ENCODE results near the gene CDHR2.

The CDHR2 gene

GRCh38 chr5:176533894-176534611 is 15.1 kb upstream of the CDHR2 start:
- Mint-ChIP-seq H3K27ac (peak overlapping the region; percentile 96), H3K36me3 (ENCODE audit: low read depth) (peaks cover 80% of the 10 kb centered on the region), H3K4me1 (ENCODE audit: low read depth) (peaks cover 54% of the 10 kb centered on the region), H3K27me3 (no peaks in the 10 kb centered on the region), H3K9me3 (no peaks in the 10 kb centered on the region), H3K4me3 (peak overlapping the region; percentile 94)
- intact Hi-C loops (cut with micrococcal nuclease), result loop anchor here (10.0 kb wide), 2 partner anchors 119 to 149 kb away; partner anchors contain the start of genes CLTB, HIGD2A and NOP16

GRCh38 chr5:176534640-176535039 is 14.5 kb upstream of the CDHR2 start:
- Mint-ChIP-seq H3K36me3 (ENCODE audit: low read depth) (peaks cover 74% of the 10 kb centered on the region), H3K27ac (peak overlapping the region; percentile 96), H3K4me1 (ENCODE audit: low read depth) (peaks cover 59% of the 10 kb centered on the region), H3K27me3 (no peaks in the 10 kb centered on the region), H3K9me3 (no peaks in the 10 kb centered on the region), H3K4me3 (peak overlapping the region; percentile 94)
- intact Hi-C loops (cut with micrococcal nuclease), result loop anchor here (1.0 to 10.0 kb wide), 4 partner anchors 40 to 150 kb away; partner anchors contain the start of genes CLTB, FAF2, HIGD2A and NOP16

GRCh38 chr5:176535101-176535663 is 14.0 kb upstream of the CDHR2 start:
- intact Hi-C loops (cut with micrococcal nuclease), result loop anchor here (1.0 to 10.0 kb wide), 4 partner anchors 39 to 150 kb away; partner anchors contain the start of genes CLTB, FAF2, HIGD2A and NOP16
- Mint-ChIP-seq H3K4me1 (ENCODE audit: low read depth) (peaks cover 61% of the 10 kb centered on the region), H3K27ac (peak overlapping the region; percentile 96), H3K27me3 (no peaks in the 10 kb centered on the region), H3K36me3 (ENCODE audit: low read depth) (peaks cover 69% of the 10 kb centered on the region), H3K4me3 (peak overlapping the region; percentile 94), H3K9me3 (no peaks in the 10 kb centered on the region)

GRCh38 chr5:176535664-176536131 is 13.4 kb upstream of the CDHR2 start:
- Mint-ChIP-seq H3K9me3 (no peaks in the 10 kb centered on the region), H3K4me3 (peak overlapping the region; percentile 94), H3K36me3 (ENCODE audit: low read depth) (peaks cover 64% of the 10 kb centered on the region)

GRCh38 chr5:176536132-176536901 is 12.8 kb upstream of the CDHR2 start:
- H3K4me1 Mint-ChIP-seq (ENCODE audit: low read depth), result peaks cover 68% of the 10 kb centered on the region
- H3K27ac Mint-ChIP-seq, result peak overlapping the region; percentile 96
- H3K36me3 Mint-ChIP-seq (ENCODE audit: low read depth), result peaks cover 57% of the 10 kb centered on the region
- intact Hi-C loops (cut with micrococcal nuclease), result loop anchor here (5.0 to 10.0 kb wide), 3 partner anchors 89 to 152 kb away; partner anchors contain the start of genes CLTB, FAF2, HIGD2A and NOP16
- H3K4me3 Mint-ChIP-seq, result peak overlapping the region; percentile 94
- no peaks in the 10 kb centered on the region for H3K9me3 Mint-ChIP-seq
- no peaks in the 10 kb centered on the region for H3K27me3 Mint-ChIP-seq

More at GRCh38 chr5:176535664-176536131, 13.4 kb upstream of the CDHR2 start:
- peak overlapping the region; percentile 96 for H3K27ac Mint-ChIP-seq
- peaks cover 66% of the 10 kb centered on the region for H3K4me1 Mint-ChIP-seq (ENCODE audit: low read depth)
- H3K27me3 Mint-ChIP-seq, result no peaks in the 10 kb centered on the region
- intact Hi-C loops (cut with micrococcal nuclease), result loop anchor here (1.0 to 10.0 kb wide), 4 partner anchors 39 to 151 kb away; partner anchors contain the start of genes CLTB, FAF2, HIGD2A and NOP16

- H3K36me3 Mint-ChIP-seq (ENCODE audit: low read depth), result peaks cover 50% of the 10 kb centered on the region
- peaks cover 68% of the 10 kb centered on the region for H3K4me1 Mint-ChIP-seq (ENCODE audit: low read depth)
- intact Hi-C loops (cut with micrococcal nuclease), result loop anchor here (5.0 to 10.0 kb wide), 3 partner anchors 90 to 152 kb away; partner anchors contain the start of genes CLTB, FAF2, HIGD2A and NOP16
- H3K27me3 Mint-ChIP-seq, result no peaks in the 10 kb centered on the region
- H3K9me3 Mint-ChIP-seq, result no peaks in the 10 kb centered on the region
- peak within 1 kb of the TSS; percentile 94 for H3K4me3 Mint-ChIP-seq
- peak within 1 kb of the TSS; percentile 96 for H3K27ac Mint-ChIP-seq
Measured at GRCh38 chr5:176536902-176537553, 12.1 kb upstream of the CDHR2 start, which contains the start of gene RNF44. Gene RNF44, minus strand, starts transcription at chr5:176537402. Its CDS starts 4,930 bp downstream, at chr5:176532472.

- Mint-ChIP-seq H3K36me3 (ENCODE audit: low read depth) (peaks cover 51% of the 10 kb centered on the region), H3K4me3 (peak overlapping the region; percentile 94), H3K27ac (peak overlapping the region; percentile 96), H3K9me3 (no peaks in the 10 kb centered on the region), H3K27me3 (no peaks in the 10 kb centered on the region), H3K4me1 (ENCODE audit: low read depth) (peaks cover 73% of the 10 kb centered on the region)
- intact Hi-C loops (cut with micrococcal nuclease), result loop anchor here (5.0 to 10.0 kb wide), 3 partner anchors 90 to 153 kb away; partner anchors contain the start of genes CLTB, FAF2, HIGD2A and NOP16
Measured at GRCh38 chr5:176537554-176538229, 11.4 kb upstream of the CDHR2 start.

- Mint-ChIP-seq H3K27me3 (no peaks in the 10 kb centered on the region), H3K4me1 (ENCODE audit: low read depth) (peaks cover 66% of the 10 kb centered on the region), H3K9me3 (no peaks in the 10 kb centered on the region), H3K36me3 (ENCODE audit: low read depth) (peaks cover 45% of the 10 kb centered on the region), H3K4me3 (peak overlapping the region; percentile 94), H3K27ac (peak overlapping the region; percentile 96)
- intact Hi-C loops (cut with micrococcal nuclease), result loop anchor here (5.0 to 10.0 kb wide), 3 partner anchors 91 to 154 kb away; partner anchors contain the start of genes CLTB, FAF2, HIGD2A and NOP16
Measured at GRCh38 chr5:176538230-176538988, 10.7 kb upstream of the CDHR2 start.

- peak overlapping the region; percentile 91 for H3K27ac Mint-ChIP-seq
- peaks cover 43% of the 10 kb centered on the region for H3K36me3 Mint-ChIP-seq (ENCODE audit: low read depth)
- peaks cover 61% of the 10 kb centered on the region for H3K4me1 Mint-ChIP-seq (ENCODE audit: low read depth)
- no peak overlapping the region for H3K4me3 Mint-ChIP-seq
- no peaks in the 10 kb centered on the region for H3K9me3 Mint-ChIP-seq
- intact Hi-C loops (cut with micrococcal nuclease), result loop anchor here (5.0 to 10.0 kb wide), 3 partner anchors 92 to 154 kb away; partner anchors contain the start of genes CLTB, FAF2, HIGD2A and NOP16
- no peaks in the 10 kb centered on the region for H3K27me3 Mint-ChIP-seq
Measured at GRCh38 chr5:176538989-176539384, 10.2 kb upstream of the CDHR2 start.

- no peaks in the 10 kb centered on the region for H3K27me3 Mint-ChIP-seq
- peaks cover 58% of the 10 kb centered on the region for H3K4me1 Mint-ChIP-seq (ENCODE audit: low read depth)
- H3K9me3 Mint-ChIP-seq, result no peaks in the 10 kb centered on the region
- H3K36me3 Mint-ChIP-seq (ENCODE audit: low read depth), result peaks cover 28% of the 10 kb centered on the region
- peak overlapping the region; percentile 91 for H3K27ac Mint-ChIP-seq
- intact Hi-C loops (cut with micrococcal nuclease), result no loop called here
- no peak overlapping the region for H3K4me3 Mint-ChIP-seq
Measured at GRCh38 chr5:176540476-176540899, 8.7 kb upstream of the CDHR2 start.

GRCh38 chr5:176540956-176541337 is 8.2 kb upstream of the CDHR2 start:
- intact Hi-C loops (cut with micrococcal nuclease), result no loop called here
- Mint-ChIP-seq H3K27me3 (no peaks in the 10 kb centered on the region), H3K36me3 (ENCODE audit: low read depth) (peaks cover 24% of the 10 kb centered on the region), H3K27ac (peak overlapping the region; percentile 91), H3K9me3 (no peaks in the 10 kb centered on the region), H3K4me3 (peak overlapping the region; percentile 92), H3K4me1 (ENCODE audit: low read depth) (peaks cover 58% of the 10 kb centered on the region)

All from dendritic cell treated with granulocyte-macrophage colony-stimulating factor and Interleukin-4, amounts not matched to agents 40 ng/mL and 50 ng/mL, for 4 days (primary cell).